Left lobe of liver (tissue), 2 donors: Measurements from ENCODE around the gene BRSK2. TPM values are rescaled to one million over a fixed set of nuclear protein-coding genes. Genes with fewer than 3 reads are reported as not detected.
"Not testable (repeated sequence)": the region's sequence is repeated elsewhere in the genome, so short reads cannot be mapped to it uniquely, and the experiment has no call there.

ENCODE experiments used
- ATAC-seq: fragments of 200-7000 bp; cut with Tn5 transposase; one replicate; pipeline ENCODE4 v1.9.1; 2020; ENCODE audit warnings: mild to moderate bottlenecking, moderate library complexity
- DNase-seq: peaks from one replicate; pipeline ENCODE4 v3.0.0-alpha.2; 2020; ENCODE audit warnings: low spot score
- total RNA-seq: library from RNA; stranded (reverse); gene quantifications from one replicate; pipeline ENCODE4 v1.2.1, GENCODE V29; 2021
- donor health status: DM: no; HTN: no; CAD: no; lungs with moderate emphysema.
- donor health status: DM: no; HTN: yes; CAD: no.

BRSK2 gene
- total RNA-seq, 1 donor from 2014 or later = 0.18 TPM

GRCh38 chr11:1353383-1354124 is 36.2 kb upstream of the BRSK2 start:
- ATAC-seq = no peak
- no peak for DNase-seq

GRCh38 chr11:1354125-1354938 is 35.4 kb upstream of the BRSK2 start:
- no peak for DNase-seq
- ATAC-seq = no peak

- DNase-seq = no peak
- no peak for ATAC-seq
Observed at GRCh38 chr11:1356007-1356435, 33.7 kb upstream of the BRSK2 start.

GRCh38 chr11:1356478-1356960 is 33.2 kb upstream of the BRSK2 start:
- ATAC-seq = no peak
- DNase-seq = no peak

- ATAC-seq (peak; percentile 56), DNase-seq (no peak)
Observed at GRCh38 chr11:1358286-1358685, 31.4 kb upstream of the BRSK2 start.

- DNase-seq, ATAC-seq: not testable (repeated sequence)
Observed at GRCh38 chr11:1358931-1359330, 30.8 kb upstream of the BRSK2 start.

GRCh38 chr11:1359556-1359955 is 30.2 kb upstream of the BRSK2 start:
- no peak for ATAC-seq
- no peak for DNase-seq

GRCh38 chr11:1360181-1360834 is 29.4 kb upstream of the BRSK2 start:
- ATAC-seq (no peak), DNase-seq (no peak)

- DNase-seq (no peak), ATAC-seq (no peak)
Observed at GRCh38 chr11:1360835-1361357, 28.8 kb upstream of the BRSK2 start.

GRCh38 chr11:1361882-1362281 is 27.9 kb upstream of the BRSK2 start:
- ATAC-seq (no peak), DNase-seq (no peak)

GRCh38 chr11:1367721-1368120 is 22.0 kb upstream of the BRSK2 start:
- ATAC-seq (no peak), DNase-seq (no peak)

- DNase-seq (no peak), ATAC-seq (no peak)
Observed at GRCh38 chr11:1368216-1368615, 21.5 kb upstream of the BRSK2 start.

- ATAC-seq = no peak
- no peak for DNase-seq
Observed at GRCh38 chr11:1368966-1369365, 20.8 kb upstream of the BRSK2 start.

GRCh38 chr11:1369371-1370005 is 20.2 kb upstream of the BRSK2 start:
- DNase-seq = no peak
- ATAC-seq = no peak

- ATAC-seq = no peak
- DNase-seq = no peak
Observed at GRCh38 chr11:1370186-1371025, 19.3 kb upstream of the BRSK2 start.

GRCh38 chr11:1371026-1371325 is 18.8 kb upstream of the BRSK2 start:
- no peak for DNase-seq
- ATAC-seq = no peak

- no peak for ATAC-seq
- no peak for DNase-seq
Observed at GRCh38 chr11:1371377-1371776, 18.4 kb upstream of the BRSK2 start.

- DNase-seq = no peak
- ATAC-seq = no peak
Observed at GRCh38 chr11:1371836-1372465, 17.8 kb upstream of the BRSK2 start.

GRCh38 chr11:1372660-1373059 is 17.1 kb upstream of the BRSK2 start:
- ATAC-seq (no peak), DNase-seq (no peak)
